Endothelial cell of umbilical vein (primary cell): ENCODE measurements around the gene DCAF6. TPM values are rescaled to one million over a fixed set of nuclear protein-coding genes. Genes with fewer than 3 reads are reported as not detected.

Source experiments
- BruUV-seq: library from RNA; stranded (reverse); fragments of 400-500 nt; replicated peaks from 2 replicates; lab custom pipeline; 2021; lab: Mats Ljungman, UMichigan
- CTCF ChIA-PET: fragments of 300-600, 350-600 bp; sonication (Branson Sonifier 250); formaldehyde crosslinking; loops from one replicate; lab custom pipeline; 2021; ENCODE audit warnings: antibody characterized with exemption, inconsistent platforms; lab: Charles Lee
- POLR2A ChIA-PET: fragments of 300-600, 350-600 bp; sonication (Branson Sonifier 250); formaldehyde crosslinking; loops from one replicate; lab custom pipeline; 2021; ENCODE audit warnings: antibody characterized with exemption, inconsistent platforms; lab: Charles Lee
- DNase-seq: peaks from one replicate; pipeline ENCODE4 v3.0.0-alpha.2; 2011; ENCODE audit warnings: low read depth, low spot score
- FAIRE-seq: peaks from 2 replicates; lab custom pipeline; 2011; peaks lifted over from hg19 to GRCh38; lab: Jason Lieb, UNC
- H2AFZ ChIP-seq: 2 replicates; pipeline ENCODE4 v1.6.0; 2012; ENCODE audit warnings: low read depth, low read length, control low read depth, inconsistent platforms
- H3K27ac ChIP-seq: 2 replicates; pipeline ENCODE4 v1.5.1; 2011; ENCODE audit warnings: low read depth, mild to moderate bottlenecking, control low read depth, low read length, moderate library complexity; ENCODE audit not compliant: insufficient read depth
- H3K27me3 ChIP-seq, 2 experiments: 2 replicates each; pipeline versions ENCODE4 v1.6.0 to v1.6.1; 2011; ENCODE audit warnings: low read length in 2 of 2, mixed read lengths in 1 of 2; ENCODE audit not compliant: control insufficient read depth in 2 of 2, insufficient read depth in 2 of 2
- H3K36me3 ChIP-seq, 2 experiments: 2 replicates in 1 of 2; 3 replicates in 1 of 2; pipeline ENCODE4 v1.5.1; 2011; ENCODE audit warnings: low read length in 2 of 2, mild to moderate bottlenecking in 1 of 2, moderate library complexity in 1 of 2; ENCODE audit not compliant: control insufficient read depth in 2 of 2, insufficient read depth in 2 of 2; ENCODE audit errors: extremely low read depth in 1 of 2
- H3K4me1 ChIP-seq: 3 replicates; pipeline ENCODE4 v1.5.1; 2011; ENCODE audit warnings: mild to moderate bottlenecking, low read length; ENCODE audit not compliant: control insufficient read depth, insufficient read depth; ENCODE audit errors: extremely low read depth
- H3K4me2 ChIP-seq: 2 replicates; pipeline ENCODE4 v1.6.1; 2011; ENCODE audit warnings: low read length, control low read depth, mixed read lengths; ENCODE audit not compliant: insufficient read depth
- H3K4me3 ChIP-seq, 3 experiments: fragments of 200-600 bp in 1 of 3; sonication (generic), shearing (Covaris generic) in 1 of 3; replicated peaks in 1 of 3; 2 replicates each; pipeline ENCODE4 v1.5.1; 2011 to 2016; ENCODE audit warnings: control low read depth in 3 of 3, low read length in 3 of 3, mild to moderate bottlenecking in 2 of 3, inconsistent platforms in 1 of 3, low read depth in 1 of 3, moderate library complexity in 1 of 3; ENCODE audit not compliant: insufficient read depth in 1 of 3
- H3K79me2 ChIP-seq: 2 replicates; pipeline ENCODE4 v1.6.0; 2012; ENCODE audit warnings: low read length, inconsistent platforms; ENCODE audit not compliant: control insufficient read depth, insufficient read depth
- H3K9ac ChIP-seq: replicated peaks from 2 replicates; pipeline ENCODE3; 2011; ENCODE audit warnings: low read length, control low read depth; ENCODE audit not compliant: insufficient read depth; ENCODE audit errors: extremely low read depth
- H3K9me1 ChIP-seq: replicated peaks from 3 replicates; pipeline ENCODE4 v1.6.0; 2011; ENCODE audit warnings: mild to moderate bottlenecking, low read length; ENCODE audit not compliant: control insufficient read depth, insufficient read depth; ENCODE audit errors: extremely low read depth
- H3K9me3 ChIP-seq: replicated peaks from 2 replicates; pipeline ENCODE4 v1.5.1; 2012; ENCODE audit warnings: low read length, inconsistent platforms; ENCODE audit not compliant: control insufficient read depth, insufficient read depth
- H4K20me1 ChIP-seq: replicated peaks from 2 replicates; pipeline ENCODE3; 2011; ENCODE audit warnings: mild to moderate bottlenecking, low read length; ENCODE audit not compliant: control insufficient read depth, insufficient read depth; ENCODE audit errors: extremely low read depth
- EZH2 ChIP-seq: IDR thresholded peaks from 2 replicates; pipeline ENCODE4 v1.6.1; 2012; ENCODE audit warnings: borderline replicate concordance, low read depth, mild to moderate bottlenecking, moderate library complexity, low read length, inconsistent platforms; ENCODE audit not compliant: severe bottlenecking
- FOS ChIP-seq: IDR thresholded peaks from 2 replicates; pipeline ENCODE4 v1.6.1; 2011; ENCODE audit warnings: mild to moderate bottlenecking, low read length, moderate library complexity, borderline replicate concordance; ENCODE audit not compliant: insufficient read depth
- GATA2 ChIP-seq: IDR thresholded peaks from 2 replicates; pipeline ENCODE4 v1.7.0; 2011; ENCODE audit warnings: low read depth, mild to moderate bottlenecking, moderate library complexity, mixed read lengths, low read length; ENCODE audit not compliant: insufficient read length, insufficient read depth
- JUN ChIP-seq: IDR thresholded peaks from 2 replicates; pipeline ENCODE4 v1.6.1; 2011; ENCODE audit warnings: borderline replicate concordance, low read depth; ENCODE audit not compliant: insufficient read length, insufficient read depth
- MYC ChIP-seq: IDR thresholded peaks from one replicate; pipeline ENCODE4 v1.6.1; 2011; ENCODE audit warnings: mild to moderate bottlenecking, low read depth, low read length
- POLR2A ChIP-seq: IDR thresholded peaks from 2 replicates; pipeline ENCODE4 v1.6.1; 2012; ENCODE audit warnings: low read depth, mild to moderate bottlenecking, control low read depth, low read length
- POLR2AphosphoS5 ChIP-seq: IDR thresholded peaks from 2 replicates; pipeline ENCODE4 v1.6.1; 2012; ENCODE audit warnings: low read depth, mild to moderate bottlenecking, control low read depth, low read length, moderate library complexity; ENCODE audit not compliant: insufficient read depth
- dilution Hi-C: fragments of 300-500 bp; cut with MboI; formaldehyde crosslinking; loops from one replicate; pipeline ENCODE4 v1.15.0; 2019; ENCODE audit warnings: low sequenced_read_pairs; ENCODE audit not compliant: extremely low pct_ligation_motif_present
- intact Hi-C: fragments of 100-400 bp; cut with micrococcal nuclease; formaldehyde crosslinking; loops from one replicate; pipeline ENCODE4 v1.10.0; 2022
- polyA plus RNA-seq, 4 experiments: library from polyadenylated mRNA; depleted of rRNA in 3 of 4; stranded (reverse) in 3 of 4; unstranded in 1 of 4; fragments of >200 nt; gene quantifications; 2 replicates each; pipeline versions ENCODE4 v1.2.1 to v1.2.3, GENCODE V29; 2011 to 2012; ENCODE audit warnings: missing spikeins in 1 of 4
- total RNA-seq: library from RNA; stranded (reverse); gene quantifications from 2 replicates; pipeline ENCODE4 v1.2.3, GENCODE V29; 2021
- TF ChIP-seq, protein P1 (sequence below), 2 donors: IDR thresholded peaks; 1 replicate in 1 of 2; 2 replicates in 1 of 2; pipeline ENCODE4 v1.5.1; 2011; ENCODE audit warnings: low read length in 2 of 2, mild to moderate bottlenecking in 2 of 2, moderate library complexity in 2 of 2, control low read depth in 1 of 2, inconsistent platforms in 1 of 2, low read depth in 1 of 2; ENCODE audit not compliant: insufficient read depth in 1 of 2; ENCODE audit errors: extremely low read depth in 1 of 2
- TF ChIP-seq, protein P2 (sequence below): IDR thresholded peaks from 2 replicates; pipeline ENCODE4 v1.6.1; 2011; ENCODE audit not compliant: insufficient read depth, insufficient read length

Gene DCAF6
- total and polyA plus RNA-seq, 2 donors (not counting 3 experiments of a cell fraction or from before 2014, with no cell fraction given), result 28.6 to 39.4 TPM

DNA sequence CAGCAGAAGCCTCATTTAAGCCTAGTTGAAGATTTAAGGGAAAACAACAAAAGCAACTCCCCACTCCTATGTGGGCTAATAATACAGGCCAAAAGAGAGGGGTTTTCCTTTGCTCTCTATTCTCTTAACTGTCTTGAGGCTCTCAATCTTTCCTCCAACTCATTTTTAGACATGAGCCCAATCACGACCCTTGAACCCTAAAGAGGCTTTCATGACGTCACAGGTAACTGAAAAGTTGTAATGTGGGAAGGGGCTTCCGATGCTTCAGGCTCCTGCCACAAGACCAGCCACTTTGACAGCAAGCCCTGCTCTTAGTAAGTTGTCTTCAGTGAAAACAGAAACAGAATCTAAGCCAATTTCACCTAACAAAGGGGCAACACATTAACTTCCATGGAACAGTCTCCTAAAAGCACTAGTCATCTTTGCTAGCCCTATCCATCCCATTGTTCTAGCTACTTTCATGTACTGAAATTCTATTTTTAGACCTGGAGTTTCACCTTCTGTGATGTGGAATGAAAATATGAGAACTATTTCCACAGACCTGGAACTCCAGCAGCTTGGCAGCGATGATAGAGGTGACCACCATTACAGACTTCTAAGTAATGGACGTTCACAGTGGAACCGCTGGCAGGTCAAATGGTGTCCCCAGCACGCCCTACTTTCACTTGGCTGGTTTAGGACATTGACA lies 164.0 kb downstream of the DCAF6 start:
- no peak overlapping the region for H3K4me3 ChIP-seq
- TF ChIP-seq POLR2AphosphoS5 (no peak), MYC (no peak), GATA2 (no peak), JUN (no peak), EZH2 (no peak), FOS (no peak), POLR2A (no peak)
- TF ChIP-seq, protein P1, sequence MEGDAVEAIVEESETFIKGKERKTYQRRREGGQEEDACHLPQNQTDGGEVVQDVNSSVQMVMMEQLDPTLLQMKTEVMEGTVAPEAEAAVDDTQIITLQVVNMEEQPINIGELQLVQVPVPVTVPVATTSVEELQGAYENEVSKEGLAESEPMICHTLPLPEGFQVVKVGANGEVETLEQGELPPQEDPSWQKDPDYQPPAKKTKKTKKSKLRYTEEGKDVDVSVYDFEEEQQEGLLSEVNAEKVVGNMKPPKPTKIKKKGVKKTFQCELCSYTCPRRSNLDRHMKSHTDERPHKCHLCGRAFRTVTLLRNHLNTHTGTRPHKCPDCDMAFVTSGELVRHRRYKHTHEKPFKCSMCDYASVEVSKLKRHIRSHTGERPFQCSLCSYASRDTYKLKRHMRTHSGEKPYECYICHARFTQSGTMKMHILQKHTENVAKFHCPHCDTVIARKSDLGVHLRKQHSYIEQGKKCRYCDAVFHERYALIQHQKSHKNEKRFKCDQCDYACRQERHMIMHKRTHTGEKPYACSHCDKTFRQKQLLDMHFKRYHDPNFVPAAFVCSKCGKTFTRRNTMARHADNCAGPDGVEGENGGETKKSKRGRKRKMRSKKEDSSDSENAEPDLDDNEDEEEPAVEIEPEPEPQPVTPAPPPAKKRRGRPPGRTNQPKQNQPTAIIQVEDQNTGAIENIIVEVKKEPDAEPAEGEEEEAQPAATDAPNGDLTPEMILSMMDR (IDR thresholded peaks at IDR 0.05; ENCODE audit: extremely low read depth in 1 of 2, insufficient read depth in 1 of 2, low read depth in 1 of 2, low read length in 2 of 2), result no peak
- TF ChIP-seq, protein P2, sequence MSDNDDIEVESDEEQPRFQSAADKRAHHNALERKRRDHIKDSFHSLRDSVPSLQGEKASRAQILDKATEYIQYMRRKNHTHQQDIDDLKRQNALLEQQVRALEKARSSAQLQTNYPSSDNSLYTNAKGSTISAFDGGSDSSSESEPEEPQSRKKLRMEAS, result no peak
- no peaks in the 10 kb centered on the region for H3K27me3 ChIP-seq
- H3K27ac ChIP-seq, result no peak overlapping the region
- dilution Hi-C loops, result no loop called here
- H3K36me3 ChIP-seq, result peaks cover 0 to 28% of the 10 kb centered on the region in 2 experiments
- no TSS peak for BruUV-seq
- H3K79me2 ChIP-seq, result no peaks in the 10 kb centered on the region
- CTCF ChIA-PET, result interaction anchor here (1.2 to 4.7 kb wide), 3 partner anchors 9 to 18 kb away, joined by 4 to 25 read pairs (median 9); no protein-coding TSS in a partner anchor
- H3K9me1 ChIP-seq, result no peaks in the 10 kb centered on the region
- DNase-seq (no peak), FAIRE-seq (no peak)
- no peak overlapping the region for H2AFZ ChIP-seq
- H3K4me2 ChIP-seq, result no peak overlapping the region
- H3K4me1 ChIP-seq, result no peaks in the 10 kb centered on the region
- no peaks in the 10 kb centered on the region for H3K9me3 ChIP-seq
- no peaks in the 10 kb centered on the region for H4K20me1 ChIP-seq
- H3K9ac ChIP-seq, result no peak overlapping the region
- POLR2A ChIA-PET, result no interaction called here
- intact Hi-C loops, result no loop called here
